GM21360 (cell line): ENCODE measurements around the gene ERGIC1.

Source experiments
- ATAC-seq: cut with Tn5 transposase; IDR thresholded peaks from one replicate; pipeline ENCODE4 v1.9.1; 2021; ENCODE audit warnings: mild to moderate bottlenecking, moderate library complexity; ENCODE audit not compliant: unreplicated experiment

ERGIC1 gene

GRCh38 chr5:172897481-172898217, 63.6 kb downstream of the ERGIC1 start:
- ATAC-seq = no peak

DNA sequence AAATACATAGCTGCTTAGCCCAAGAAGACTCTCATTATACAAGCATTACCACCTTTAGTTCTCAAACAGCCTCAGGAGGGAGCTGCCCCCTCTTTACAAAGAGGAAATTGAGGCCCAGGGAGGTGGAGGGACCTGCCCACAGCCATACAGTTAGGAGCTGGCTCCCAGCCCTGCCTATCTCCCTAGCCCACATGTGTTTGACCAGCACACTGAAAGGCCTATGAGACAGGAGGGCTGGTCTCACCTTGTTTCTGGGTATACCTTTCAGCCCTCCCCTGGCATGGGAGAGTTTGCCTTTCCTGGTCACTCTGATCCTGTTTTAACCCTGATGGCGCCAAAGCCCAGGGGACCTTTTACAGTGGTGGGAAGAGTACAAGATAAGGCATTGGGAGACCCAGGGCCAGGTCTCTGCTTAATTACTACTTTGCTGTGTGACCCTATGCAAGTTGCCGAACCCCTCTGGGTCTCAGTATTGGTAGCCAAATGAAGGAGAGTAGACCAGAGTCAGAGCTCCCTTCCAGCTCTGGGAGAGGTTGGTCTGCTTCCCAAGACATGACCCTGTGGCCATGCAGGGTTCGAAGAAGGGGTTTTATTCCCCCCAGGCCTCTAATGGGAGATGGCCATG, 64.3 kb downstream of the ERGIC1 start:
- no peak for ATAC-seq

GRCh38 chr5:172898843-172899369, 64.9 kb downstream of the ERGIC1 start:
- ATAC-seq = no peak

- ATAC-seq = no peak
Observed at GRCh38 chr5:172899436-172899835, 65.4 kb downstream of the ERGIC1 start.

- no peak for ATAC-seq
Observed at GRCh38 chr5:172901012-172901780, 67.1 kb downstream of the ERGIC1 start.

- ATAC-seq = no peak
Observed at GRCh38 chr5:172901788-172902496, 67.9 kb downstream of the ERGIC1 start.

DNA sequence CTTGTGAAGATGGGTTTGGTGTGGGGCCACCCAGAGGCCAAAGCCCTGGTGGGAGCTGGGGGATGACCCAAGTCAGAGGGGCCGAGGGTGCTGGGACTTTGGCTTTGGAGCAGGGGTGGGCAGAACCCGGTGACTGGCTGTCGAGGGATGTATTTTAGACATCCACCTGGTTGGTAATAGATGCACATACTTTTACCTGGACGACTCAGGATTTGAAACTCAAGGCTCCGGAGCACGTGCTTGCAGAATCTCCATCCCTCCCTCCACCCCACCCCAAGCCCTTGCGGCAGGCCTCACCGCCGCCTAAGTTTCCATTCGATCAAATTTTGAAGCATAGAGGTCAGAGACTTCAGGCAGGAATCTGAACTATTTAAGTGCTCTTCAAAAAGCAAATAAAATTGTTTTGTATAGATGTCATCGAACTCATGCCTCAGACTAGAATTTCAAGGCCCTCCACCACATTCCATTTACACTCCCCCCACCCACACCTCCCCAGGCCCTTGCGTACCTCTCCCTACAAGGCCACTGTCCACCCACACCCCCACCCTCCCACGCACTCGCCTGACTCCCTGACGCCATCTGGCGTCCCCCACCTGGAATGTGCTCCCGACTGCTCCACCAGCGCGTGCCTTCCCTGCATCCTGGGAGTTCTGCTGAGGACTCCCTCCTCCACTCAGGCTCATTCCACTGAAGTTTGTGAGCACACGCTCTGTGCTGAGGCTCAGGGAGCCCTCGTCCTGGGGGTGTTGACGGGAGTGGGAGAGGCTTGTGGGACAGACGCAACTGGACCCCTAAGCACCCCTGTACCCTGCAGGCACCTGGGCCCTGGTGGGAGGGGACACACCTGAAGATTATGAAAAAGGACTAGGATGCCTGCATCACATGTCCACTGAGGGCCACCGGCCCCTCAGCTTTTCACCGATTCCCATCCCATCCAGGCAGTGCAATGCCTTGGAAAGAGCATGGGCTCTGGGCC, 68.7 kb downstream of the ERGIC1 start:
- no peak for ATAC-seq

- no peak for ATAC-seq
Observed at GRCh38 chr5:172903790-172904189, 69.7 kb downstream of the ERGIC1 start.

GRCh38 chr5:172904312-172904642, 70.2 kb downstream of the ERGIC1 start:
- no peak for ATAC-seq

GRCh38 chr5:172904643-172905345, 70.7 kb downstream of the ERGIC1 start:
- ATAC-seq = no peak

GRCh38 chr5:172905346-172906140, 71.5 kb downstream of the ERGIC1 start:
- ATAC-seq = no peak

DNA sequence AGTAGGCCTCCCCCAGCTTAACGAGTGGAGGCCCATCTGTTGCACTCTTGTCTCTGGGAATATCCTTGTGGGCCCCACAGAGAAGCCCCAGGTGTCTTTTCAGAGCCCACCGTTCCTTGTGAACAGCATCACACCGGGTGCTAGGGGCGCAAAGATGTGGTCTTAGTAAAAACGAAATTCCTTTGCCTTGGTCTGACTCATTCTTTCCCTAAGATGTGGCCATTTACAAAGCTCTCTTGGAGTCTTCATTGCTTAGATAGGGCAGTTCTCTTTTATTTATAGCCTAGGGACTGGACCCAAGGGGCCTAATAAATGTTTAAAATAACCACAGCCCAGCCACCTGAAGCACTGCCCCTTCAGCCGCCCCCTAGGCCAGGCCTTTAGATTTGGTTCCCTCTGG, 72.4 kb downstream of the ERGIC1 start:
- ATAC-seq = peak; percentile 69

DNA sequence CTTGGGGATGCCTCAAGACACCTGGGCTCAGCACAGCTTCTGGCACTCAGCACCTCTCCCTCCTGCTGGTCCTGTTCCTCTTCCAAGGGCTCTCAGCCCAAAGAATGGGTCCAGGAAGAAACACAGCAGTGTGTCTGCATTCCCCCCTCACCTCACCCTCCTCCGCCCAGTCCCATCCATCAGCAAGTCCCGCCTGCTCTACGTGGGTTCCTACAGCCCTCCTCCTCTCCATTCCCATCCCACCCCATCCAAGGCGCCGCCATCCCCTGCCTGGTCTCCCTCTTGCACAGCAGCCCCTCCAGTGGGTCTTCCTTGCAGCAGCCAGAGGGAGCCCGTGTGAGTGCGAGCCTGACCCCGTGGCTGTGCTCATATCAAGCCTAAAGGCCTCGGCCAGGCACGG, 72.8 kb downstream of the ERGIC1 start:
- no peak for ATAC-seq

DNA sequence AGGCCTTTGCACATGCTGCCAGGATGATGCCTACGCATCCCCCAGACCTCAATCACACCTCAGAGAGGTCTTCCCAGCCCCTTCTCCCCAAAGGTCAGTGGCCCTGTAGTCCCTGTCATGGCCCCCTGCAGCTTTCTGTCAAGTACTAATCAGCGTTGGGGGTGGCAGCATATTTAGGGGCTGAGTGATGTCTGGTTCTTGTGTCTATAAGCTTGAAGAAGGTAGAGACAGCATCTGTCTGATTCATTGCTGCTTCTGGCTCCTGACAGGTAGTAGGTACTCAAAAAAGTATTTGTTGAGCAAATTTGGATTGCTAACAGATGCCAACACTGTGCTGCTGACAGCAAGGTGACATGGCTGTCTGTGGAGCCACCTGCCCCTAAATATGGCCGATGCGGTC, 73.6 kb downstream of the ERGIC1 start:
- ATAC-seq = no peak

- no peak for ATAC-seq
Observed at GRCh38 chr5:172908662-172909061, 74.6 kb downstream of the ERGIC1 start.

- ATAC-seq = no peak
Observed at GRCh38 chr5:172909931-172910502, 76.0 kb downstream of the ERGIC1 start.

GRCh38 chr5:172910828-172911627, 77.0 kb downstream of the ERGIC1 start:
- ATAC-seq = no peak

DNA sequence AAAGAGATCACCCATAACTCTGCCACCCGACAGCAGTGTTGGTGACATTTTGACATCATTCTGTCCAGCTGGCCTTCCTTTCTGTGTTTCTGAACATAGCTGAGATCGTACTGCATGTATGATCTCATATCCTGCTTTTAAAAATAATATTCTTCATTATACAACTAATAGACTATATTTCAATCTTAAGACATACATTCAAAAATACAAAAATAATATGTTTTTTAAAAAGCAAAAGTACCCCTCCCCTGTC, 77.5 kb downstream of the ERGIC1 start:
- ATAC-seq = no peak
